Dedifferentiated amniotic fluid mesenchymal stem cell (primary cell): ENCODE results near the gene TANK.
"Not testable (repeated sequence)": the region's sequence is repeated elsewhere in the genome, so short reads cannot be mapped to it uniquely, and the experiment has no call there.

ENCODE experiments used
- DNase-seq: peaks from one replicate; pipeline ENCODE4 v3.0.0-alpha.2; 2016; ENCODE audit errors: extremely low spot score

The TANK gene

GRCh38 chr2:161160226-161161073 lies at the start of gene TANK:
TANK (plus strand) TSS chr2:161160428; CDS start chr2:161179663, 19,235 bp downstream.
- DNase-seq, result peak; percentile 92

GRCh38 chr2:161111531-161111930 lies 48.7 kb upstream of the TANK start:
- no peak for DNase-seq

GRCh38 chr2:161112908-161113307 lies 47.3 kb upstream of the TANK start:
- DNase-seq, result no peak

GRCh38 chr2:161113693-161114575 lies 46.3 kb upstream of the TANK start:
- no peak for DNase-seq

GRCh38 chr2:161115205-161115604 lies 45.0 kb upstream of the TANK start:
- no peak for DNase-seq

- DNase-seq, result no peak
Observed at GRCh38 chr2:161115605-161116380, 44.4 kb upstream of the TANK start.

GRCh38 chr2:161116509-161116908 lies 43.7 kb upstream of the TANK start:
- DNase-seq, result no peak

- no peak for DNase-seq
Observed at GRCh38 chr2:161117506-161117905, 42.7 kb upstream of the TANK start.

GRCh38 chr2:161118722-161119121 lies 41.5 kb upstream of the TANK start:
- DNase-seq, result no peak

- no peak for DNase-seq
Observed at GRCh38 chr2:161119483-161119882, 40.7 kb upstream of the TANK start.

GRCh38 chr2:161120775-161121174 lies 39.5 kb upstream of the TANK start:
- no peak for DNase-seq

GRCh38 chr2:161121622-161122021 lies 38.6 kb upstream of the TANK start:
- DNase-seq, result no peak

GRCh38 chr2:161122772-161123530 lies 37.3 kb upstream of the TANK start:
- peak; percentile 92 for DNase-seq

- DNase-seq, result no peak
Observed at GRCh38 chr2:161123531-161124030, 36.6 kb upstream of the TANK start.

- DNase-seq, result no peak
Observed at GRCh38 chr2:161124201-161124600, 36.0 kb upstream of the TANK start.

- no peak for DNase-seq
Observed at GRCh38 chr2:161128885-161129284, 31.3 kb upstream of the TANK start.

- no peak for DNase-seq
Observed at GRCh38 chr2:161130354-161130753, 29.9 kb upstream of the TANK start.

- DNase-seq, result no peak
Observed at GRCh38 chr2:161131074-161131680, 29.1 kb upstream of the TANK start.

GRCh38 chr2:161131804-161132203 lies 28.4 kb upstream of the TANK start:
- no peak for DNase-seq

GRCh38 chr2:161132384-161132783 lies 27.8 kb upstream of the TANK start:
- not testable (repeated sequence) for DNase-seq

- DNase-seq, result no peak
Observed at GRCh38 chr2:161133366-161133765, 26.9 kb upstream of the TANK start.
